ENCODE results near the gene KCNC3. TPM values are rescaled to one million over a fixed set of nuclear protein-coding genes. Genes with fewer than 3 reads are reported as not detected.

KCNC3 gene
- total and polyA plus RNA-seq, 2 experiments from 2014 or later = 1.3 to 3.4 TPM

- Histone ChIP-seq H3K79me2 (replicated peaks; ENCODE audit: insufficient read depth) (no peaks in the 10 kb centered on the region), H3K4me2 (no peak overlapping the region), H3K36me3 (ENCODE audit: insufficient read depth) (no peaks in the 10 kb centered on the region), H3F3A (replicated peaks; ENCODE audit: low read depth) (no peaks in the 10 kb centered on the region), H3K4me1 (ENCODE audit: insufficient read depth) (no peaks in the 10 kb centered on the region), H3K4me3 (no peak overlapping the region), H3K27ac (ENCODE audit: low read depth) (no peak overlapping the region), H3K27me3 (ENCODE audit: insufficient read depth) (no peaks in the 10 kb centered on the region), H2AFZ (no peak overlapping the region), H3K9me2 (ENCODE audit: insufficient read depth) (no peaks in the 10 kb centered on the region), H4K20me1 (replicated peaks; ENCODE audit: insufficient read depth) (no peaks in the 10 kb centered on the region)
- peaks cover 5% of the 10 kb centered on the region for H3K27me3 Mint-ChIP-seq (ENCODE audit: insufficient read depth, low read depth, poor library complexity)
- H3K9me3 Mint-ChIP-seq = peaks cover 97% of the 10 kb centered on the region
- DNase-seq (ENCODE audit: low spot score) = no peak
- ATAC-seq = no peak
- TF ChIP-seq STAT1 (IDR thresholded peaks at IDR 0.05; ENCODE audit: unreplicated experiment) (no peak), CTCF (conservative IDR thresholded peaks at IDR 0.05; ENCODE audit: low read depth in 2 of 2) (no peak), REST (IDR thresholded peaks at IDR 0.05; ENCODE audit: unreplicated experiment) (no peak), NANOG (IDR thresholded peaks at IDR 0.05; ENCODE audit: borderline replicate concordance) (no peak), ZNF114 (CRISPR knock-in tag; IDR thresholded peaks at IDR 0.05) (no peak), ZNF462 (CRISPR knock-in tag; IDR thresholded peaks at IDR 0.05) (no peak), JUNB (IDR thresholded peaks at IDR 0.05; ENCODE audit: unreplicated experiment) (no peak), CREB1 (CRISPR knock-in tag; IDR thresholded peaks at IDR 0.05; ENCODE audit: low read depth) (no peak), ZNF331 (CRISPR knock-in tag; IDR thresholded peaks at IDR 0.05; ENCODE audit: low read depth) (no peak), POLR2AphosphoS5 (IDR thresholded peaks at IDR 0.05; ENCODE audit: low read depth) (no peak), EZH2phosphoT487 (IDR thresholded peaks at IDR 0.05; ENCODE audit: unreplicated experiment) (no peak), ETS1 (IDR thresholded peaks at IDR 0.05) (no peak), EZH2 (IDR thresholded peaks at IDR 0.05; ENCODE audit: low read depth, unreplicated experiment) (no peak)
- peaks cover 30% of the 10 kb centered on the region for H3K36me3 Mint-ChIP-seq (ENCODE audit: low read depth)
- no peaks in the 10 kb centered on the region for H3K4me1 Mint-ChIP-seq
- no peak overlapping the region for H3K27ac Mint-ChIP-seq
- H3K4me3 Mint-ChIP-seq = no peak overlapping the region
Measured at GRCh38 chr19:50275577-50276368, 53.4 kb downstream of the KCNC3 start.
